Fibroblast of the aortic adventitia (primary cell): ENCODE results near the gene MCM7. TPM values are rescaled to one million over a fixed set of nuclear protein-coding genes. Genes with fewer than 3 reads are reported as not detected.

Experiments
- DNase-seq: peaks from one replicate; pipeline ENCODE4 v3.0.0-alpha.2; 2010; ENCODE audit warnings: low read depth
- H3K4me3 ChIP-seq: 2 replicates; pipeline ENCODE4 v1.5.1; 2011; ENCODE audit warnings: low read depth, mild to moderate bottlenecking, control low read depth, low read length, moderate library complexity
- CTCF ChIP-seq: IDR thresholded peaks from 2 replicates; pipeline ENCODE4 v1.5.1; 2011; ENCODE audit warnings: mild to moderate bottlenecking, low read length, control low read depth, inconsistent platforms; ENCODE audit not compliant: insufficient read depth
- total RNA-seq: library from RNA; depleted of rRNA; stranded (reverse); fragments of >200 nt; gene quantifications from 2 replicates; pipeline ENCODE4 v1.2.3, GENCODE V29; 2012; ENCODE audit warnings: low replicate concordance

Gene MCM7
- total RNA-seq, 1 donor: 97.7 TPM

DNA sequence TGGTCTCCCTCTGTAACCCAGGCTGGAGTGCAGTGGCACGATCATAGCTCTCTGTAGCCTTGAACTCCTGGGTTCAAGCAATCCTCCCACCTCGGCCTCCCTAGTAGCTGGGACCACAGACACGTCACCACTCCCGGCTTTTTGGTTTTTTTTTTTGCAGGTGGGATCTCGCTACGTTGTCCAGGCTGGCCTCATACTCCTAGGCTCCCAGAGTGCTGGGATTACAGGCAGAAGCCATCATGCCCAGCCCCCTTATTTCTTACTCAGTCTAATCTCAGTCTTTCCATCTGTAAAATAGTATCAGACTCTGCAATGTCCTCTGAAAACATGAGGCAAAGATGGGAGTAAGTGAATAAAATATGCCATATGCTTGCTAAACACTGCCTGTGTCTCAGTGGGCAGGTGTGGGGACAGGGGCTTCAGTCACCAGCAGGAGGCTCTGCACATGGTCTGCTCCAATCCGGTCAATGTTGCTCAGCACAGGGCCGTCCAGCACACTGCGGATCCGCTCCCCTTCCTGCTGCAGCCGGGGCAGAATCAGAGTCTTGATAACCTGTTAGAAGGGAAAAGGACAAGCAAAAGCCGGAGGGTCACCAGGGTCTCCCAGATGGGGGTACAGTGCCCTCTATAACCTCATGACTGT lies 8.4 kb upstream of the MCM7 start:
- no peak for DNase-seq
- TF ChIP-seq CTCF: no peak
- H3K4me3 ChIP-seq: no peak overlapping the region

DNA sequence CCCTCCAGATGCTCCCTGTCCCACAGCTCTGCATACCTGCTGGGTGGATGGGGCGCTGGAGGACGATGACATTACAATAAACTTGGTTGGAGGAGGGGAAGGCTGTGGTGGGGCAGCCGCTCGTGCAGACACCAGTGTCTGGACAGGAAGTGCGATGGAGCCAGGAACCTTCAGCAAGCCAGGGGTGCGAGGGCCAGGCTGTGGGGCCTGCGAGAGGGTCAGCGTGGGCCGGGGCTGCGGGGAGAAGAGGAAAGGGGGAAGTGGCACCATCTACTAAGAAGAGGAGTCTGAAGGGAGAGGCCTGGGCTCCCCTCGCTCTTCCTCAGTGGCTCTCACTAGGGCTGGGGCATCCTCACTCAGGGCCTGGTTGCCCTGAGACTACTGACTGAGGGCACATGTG lies 6.7 kb upstream of the MCM7 start:
- TF ChIP-seq CTCF: no peak

GRCh38 chr7:100107125-100107737 lies 6.0 kb upstream of the MCM7 start:
- DNase-seq: no peak
- H3K4me3 ChIP-seq: no peak overlapping the region
- TF ChIP-seq CTCF: no peak

More for the DNA sequence above, 6.7 kb upstream of the MCM7 start:
- DNase-seq: no peak
- H3K4me3 ChIP-seq: no peak overlapping the region

DNA sequence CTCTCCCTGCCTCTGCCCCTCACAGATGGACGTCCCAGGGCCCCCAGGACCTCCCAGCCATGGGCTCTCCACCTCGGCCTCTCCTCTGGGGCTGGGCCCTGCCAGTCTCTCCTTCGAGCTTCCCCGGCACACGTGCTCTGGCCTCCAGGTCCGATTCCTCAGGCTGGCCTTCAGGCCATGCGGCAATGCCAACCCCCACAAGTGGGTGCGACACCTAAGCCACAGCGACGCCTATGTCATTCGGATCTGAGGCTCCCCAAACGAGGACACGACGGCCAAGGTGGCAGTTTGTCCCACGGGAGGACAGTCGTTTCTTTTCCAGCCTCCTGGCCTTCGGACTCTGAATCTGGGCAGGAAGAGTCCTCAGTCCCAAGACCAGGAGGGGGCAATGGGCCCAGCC lies 5.4 kb upstream of the MCM7 start:
- no peak for TF ChIP-seq CTCF
- no peak overlapping the region for H3K4me3 ChIP-seq
- no peak for DNase-seq

- TF ChIP-seq CTCF: no peak
- DNase-seq: no peak
Observed at GRCh38 chr7:100105534-100105933, 4.3 kb upstream of the MCM7 start.

DNA sequence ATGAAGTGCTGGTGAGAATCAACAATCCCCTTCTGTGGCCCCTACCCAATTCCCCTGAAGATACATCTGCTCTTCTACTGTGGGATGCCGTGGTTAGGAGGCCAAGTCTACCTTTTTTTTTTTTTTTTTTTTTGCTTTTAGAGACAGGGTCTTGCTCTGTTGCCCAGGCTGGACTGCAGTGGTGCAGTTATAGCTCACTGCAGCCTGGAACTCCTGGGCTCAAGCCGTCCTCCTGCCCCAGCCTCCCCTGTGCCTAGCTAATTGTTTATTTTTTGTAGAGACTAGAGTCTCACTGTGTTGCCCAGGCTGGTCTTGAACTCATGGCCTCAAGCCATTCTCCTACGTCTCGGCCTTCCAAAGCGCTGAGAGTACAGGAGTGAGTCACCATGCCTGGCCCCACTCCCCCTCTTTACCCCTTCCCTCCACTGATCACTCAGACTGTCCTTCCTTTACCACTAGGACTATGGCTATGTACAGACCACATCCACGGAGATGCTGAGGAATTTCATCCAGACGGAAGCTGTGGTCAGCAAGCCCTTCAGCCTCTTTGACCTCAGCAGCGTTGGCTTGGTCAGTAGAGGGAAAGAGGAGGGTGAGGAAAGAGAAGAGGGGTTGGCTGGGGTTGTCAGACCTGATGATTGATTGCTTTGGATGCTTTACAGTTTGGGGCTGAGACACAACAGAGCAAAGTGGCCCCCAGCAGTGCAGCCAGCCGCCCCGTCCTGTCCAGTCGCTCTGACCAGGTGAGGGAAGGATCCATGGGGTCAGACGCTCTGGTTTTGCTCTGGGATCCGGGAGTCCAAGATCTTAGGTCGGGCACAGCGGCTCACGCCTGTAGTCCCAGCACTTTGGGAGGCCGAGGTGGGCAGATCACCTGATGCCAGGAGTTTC lies 2.0 kb upstream of the MCM7 start:
- peak overlapping the region; percentile 72 for H3K4me3 ChIP-seq
- peak; percentile 58 for DNase-seq
- TF ChIP-seq CTCF: no peak

More at GRCh38 chr7:100105534-100105933, 4.3 kb upstream of the MCM7 start:
- H3K4me3 ChIP-seq: no peak overlapping the region
